Neural crest cell (in vitro differentiated cells): Measurements from ENCODE around the gene DNAJC11. TPM values are rescaled to one million over a fixed set of nuclear protein-coding genes. Genes with fewer than 3 reads are reported as not detected.
A peak's percentile ranks its signal among the peaks of the same experiment; 100 is the strongest.
"Not testable (repeated sequence)": the region's sequence is repeated elsewhere in the genome, so short reads cannot be mapped to it uniquely, and the experiment has no call there.

Experiments
- DNase-seq: peaks from one replicate; pipeline ENCODE4 v3.0.0; 2021; ENCODE audit warnings: low read depth, mixed read lengths, low spot score
- H3K27ac Mint-ChIP-seq: one replicate; pipeline ENCODE4 v1.8.0; 2021; ENCODE audit warnings: mild to moderate bottlenecking, mixed read lengths; ENCODE audit not compliant: unreplicated experiment
- H3K27me3 Mint-ChIP-seq: 2 replicates; pipeline ENCODE4 v1.8.0; 2021; ENCODE audit warnings: low read depth, mild to moderate bottlenecking, mixed read lengths
- H3K36me3 Mint-ChIP-seq: 2 replicates; pipeline ENCODE4 v1.8.0; 2021; ENCODE audit warnings: low read depth, mild to moderate bottlenecking, mixed read lengths
- H3K4me1 Mint-ChIP-seq: 2 replicates; pipeline ENCODE4 v1.8.0; 2021; ENCODE audit warnings: mixed read lengths
- H3K4me3 Mint-ChIP-seq: one replicate; pipeline ENCODE4 v1.8.0; 2021; ENCODE audit warnings: mild to moderate bottlenecking, mixed read lengths
- H3K9me3 Mint-ChIP-seq: 2 replicates; pipeline ENCODE4 v1.8.0; 2021; ENCODE audit warnings: mixed read lengths
- CTCF ChIP-seq: fragments of 200-600 bp; sonication (generic); conservative IDR thresholded peaks from 2 replicates; pipeline ENCODE4 v1.5.0; 2021; ENCODE audit warnings: antibody characterized with exemption, mild to moderate bottlenecking
- total RNA-seq: library from RNA; stranded (reverse); gene quantifications from 2 replicates; pipeline ENCODE4 v1.2.1, GENCODE V29; 2021

DNAJC11 gene
- total RNA-seq, 1 donor from 2014 or later = 86.6 TPM

GRCh38 chr1:6651909-6652308, 49.7 kb downstream of the DNAJC11 start:
- TF ChIP-seq CTCF = no peak
- Mint-ChIP-seq H3K9me3 (no peaks in the 10 kb centered on the region), H3K36me3 (peaks cover 4% of the 10 kb centered on the region), H3K27me3 (no peaks in the 10 kb centered on the region), H3K4me1 (peaks cover 13% of the 10 kb centered on the region), H3K27ac (no peak overlapping the region), H3K4me3 (no peak overlapping the region)
- DNase-seq = no peak

DNA sequence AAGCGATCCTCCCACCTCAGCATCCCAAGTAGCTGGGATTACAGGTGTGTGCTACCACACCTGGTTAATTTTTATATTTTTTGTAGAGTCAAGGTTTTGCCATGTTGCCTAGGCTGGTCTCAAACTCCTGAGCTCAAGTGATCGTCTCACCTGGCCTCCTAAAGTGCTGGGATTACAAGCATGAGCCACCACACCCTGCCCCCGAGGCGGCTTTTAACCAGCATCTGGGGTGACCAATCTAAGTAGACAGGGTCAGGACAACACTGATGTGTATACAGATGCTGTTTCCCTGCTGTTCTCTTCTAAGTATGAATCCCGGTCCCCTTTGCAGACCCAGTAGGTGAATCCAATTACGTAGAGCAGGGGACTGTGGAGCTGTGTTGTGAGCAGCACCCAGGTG, 53.1 kb downstream of the DNAJC11 start:
- TF ChIP-seq CTCF = no peak
- Mint-ChIP-seq H3K4me1 (peaks cover 5% of the 10 kb centered on the region), H3K4me3 (no peak overlapping the region), H3K27me3 (no peaks in the 10 kb centered on the region), H3K9me3 (no peaks in the 10 kb centered on the region), H3K36me3 (peaks cover 4% of the 10 kb centered on the region), H3K27ac (no peak overlapping the region)
- DNase-seq = no peak

- Mint-ChIP-seq H3K36me3 (peaks cover 8% of the 10 kb centered on the region), H3K27ac (no peak overlapping the region), H3K9me3 (no peaks in the 10 kb centered on the region), H3K27me3 (no peaks in the 10 kb centered on the region), H3K4me1 (no peaks in the 10 kb centered on the region), H3K4me3 (no peak overlapping the region)
- TF ChIP-seq CTCF = peak; percentile 75
- DNase-seq = no peak
Measured at GRCh38 chr1:6646499-6647148, 55.0 kb downstream of the DNAJC11 start.

DNA sequence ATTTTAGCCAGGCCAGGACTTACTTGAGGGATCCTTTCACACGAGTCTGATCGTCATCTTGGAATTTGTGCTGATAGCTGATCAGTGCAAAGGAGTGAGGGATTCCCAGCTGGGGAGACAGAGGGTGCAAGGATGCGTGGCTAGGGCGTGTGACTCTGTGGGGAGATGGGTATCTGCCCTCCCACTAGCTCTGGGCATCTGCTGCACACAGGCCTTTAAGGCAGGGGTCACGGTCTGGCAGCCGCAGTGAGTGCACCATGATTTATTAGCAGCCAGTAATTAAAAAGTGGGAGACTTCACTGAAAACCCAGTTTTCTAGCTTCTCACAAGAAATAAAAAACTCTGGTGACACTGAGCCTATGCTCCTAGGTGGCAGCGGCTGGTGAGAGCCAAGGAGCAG, 56.6 kb downstream of the DNAJC11 start:
- Mint-ChIP-seq H3K9me3 (no peaks in the 10 kb centered on the region), H3K4me1 (no peaks in the 10 kb centered on the region), H3K27ac (no peak overlapping the region), H3K36me3 (peaks cover 8% of the 10 kb centered on the region), H3K4me3 (no peak overlapping the region), H3K27me3 (no peaks in the 10 kb centered on the region)
- no peak for DNase-seq
- TF ChIP-seq CTCF = no peak

GRCh38 chr1:6640867-6641266, 60.7 kb downstream of the DNAJC11 start:
- peaks cover 11% of the 10 kb centered on the region for H3K36me3 Mint-ChIP-seq
- not testable (repeated sequence) for H3K27me3 Mint-ChIP-seq, H3K4me3 Mint-ChIP-seq, H3K9me3 Mint-ChIP-seq, DNase-seq, H3K4me1 Mint-ChIP-seq, H3K27ac Mint-ChIP-seq

- no peak for TF ChIP-seq CTCF
- Mint-ChIP-seq H3K9me3 (no peaks in the 10 kb centered on the region), H3K27me3 (no peaks in the 10 kb centered on the region), H3K36me3 (peaks cover 16% of the 10 kb centered on the region), H3K4me1 (no peaks in the 10 kb centered on the region), H3K4me3 (no peak overlapping the region), H3K27ac (no peak overlapping the region)
- DNase-seq = no peak
Measured at GRCh38 chr1:6638226-6638625, 63.4 kb downstream of the DNAJC11 start.
